K562 (cell line): Measurements from ENCODE around the gene MRPL27. TPM values are rescaled to one million over a fixed set of nuclear protein-coding genes. Genes with fewer than 3 reads are reported as not detected.

Source experiments
- ATAC-seq: fragments of 200-7000 bp; cut with Tn5 transposase; 3 replicates; pipeline ENCODE4 v1.9.1; 2020; ENCODE audit warnings: moderate library complexity
- BruUV-seq: library from RNA; stranded (reverse); fragments of 400-500 nt; replicated peaks from 2 replicates; lab custom pipeline; 2021; lab: Mats Ljungman, UMichigan
- CTCF ChIA-PET: fragments of 300-600 bp; formaldehyde crosslinking; extraction: SDS; loops from one replicate; lab custom pipeline; 2021; ENCODE audit warnings: low intra/inter-chr PET ratio; lab: Yijun Ruan, JAX
- POLR2A ChIA-PET: fragments of 300-600, 350-650 bp; sonication (Branson Sonifier 250); formaldehyde crosslinking; extraction: SDS; loops from one replicate; lab custom pipeline; 2021; ENCODE audit warnings: antibody characterized with exemption, inconsistent platforms; lab: Yijun Ruan, JAX
- DNase-seq, 4 experiments: peaks; one replicate each; pipeline versions ENCODE4 v3.0.0 to v3.0.0-alpha.2; 2011 to 2018; ENCODE audit warnings: low spot score in 3 of 4, mixed read lengths in 3 of 4; ENCODE audit errors: extremely low read depth in 1 of 4
- FAIRE-seq: peaks from 2 replicates; lab custom pipeline; 2011; peaks lifted over from hg19 to GRCh38; lab: Jason Lieb, UNC
- H2AFZ ChIP-seq: 2 replicates; pipeline ENCODE4 v1.6.0; 2011; ENCODE audit warnings: low read depth, low read length, control low read depth, inconsistent platforms
- H3K27ac ChIP-seq: fragments of 200-600 bp; 3 replicates; pipeline ENCODE4 v1.8.0; 2011; ENCODE audit warnings: low read depth, mild to moderate bottlenecking, control low read depth, inconsistent platforms, low read length, moderate library complexity, mixed read lengths; ENCODE audit errors: extremely low read depth
- H3K27me3 ChIP-seq, 2 experiments: fragments of 300-600 bp in 1 of 2; 2 replicates in 1 of 2; 3 replicates in 1 of 2; pipeline versions ENCODE4 v1.6.0 to v1.8.0; 2011; ENCODE audit warnings: inconsistent platforms in 2 of 2, low read length in 2 of 2, mild to moderate bottlenecking in 1 of 2, mixed read lengths in 1 of 2, moderate library complexity in 1 of 2; ENCODE audit not compliant: control insufficient read depth in 2 of 2, insufficient read depth in 2 of 2
- H3K36me3 ChIP-seq: fragments of 300-600 bp; 3 replicates; pipeline ENCODE4 v1.8.0; 2011; ENCODE audit warnings: mild to moderate bottlenecking, low read length, inconsistent platforms; ENCODE audit not compliant: control insufficient read depth, insufficient read depth
- H3K4me1 ChIP-seq, 2 experiments: fragments of 200-600 bp in 1 of 2; replicated peaks in 1 of 2; 2 replicates in 1 of 2; 3 replicates in 1 of 2; pipeline versions ENCODE4 v1.5.1 to v1.8.0; 2011; ENCODE audit warnings: inconsistent platforms in 2 of 2, low read length in 2 of 2, mild to moderate bottlenecking in 1 of 2, mixed read lengths in 1 of 2, moderate library complexity in 1 of 2; ENCODE audit not compliant: control insufficient read depth in 2 of 2, insufficient read depth in 2 of 2
- H3K4me2 ChIP-seq: 2 replicates; pipeline ENCODE4 v1.6.1; 2011; ENCODE audit warnings: low read length, control low read depth, inconsistent platforms, mixed read lengths; ENCODE audit not compliant: insufficient read depth
- H3K4me3 ChIP-seq: fragments of 200-600 bp; sonication (generic), shearing (Covaris generic); 2 replicates; pipeline ENCODE4 v1.5.1; 2016; ENCODE audit warnings: control low read depth, inconsistent platforms
- H3K79me2 ChIP-seq: fragments of 200-600 bp; 3 replicates; pipeline ENCODE4 v1.8.0; 2011; ENCODE audit warnings: low read length, inconsistent platforms; ENCODE audit not compliant: control insufficient read depth, insufficient read depth
- H3K9ac ChIP-seq, 2 experiments: 2 replicates each; pipeline versions ENCODE4 v1.6.0 to v1.6.1; 2011; ENCODE audit warnings: low read depth in 2 of 2, low read length in 2 of 2, control low read depth in 1 of 2, inconsistent platforms in 1 of 2, mild to moderate bottlenecking in 1 of 2, mixed read lengths in 1 of 2; ENCODE audit not compliant: insufficient read depth in 1 of 2
- H3K9me1 ChIP-seq: one replicate; pipeline ENCODE4 v1.6.0; 2011; ENCODE audit warnings: inconsistent platforms, mild to moderate bottlenecking, low read length, moderate library complexity; ENCODE audit not compliant: control insufficient read depth, insufficient read depth
- H3K9me3 ChIP-seq: replicated peaks from 2 replicates; pipeline ENCODE4 v1.5.1; 2011; ENCODE audit warnings: low read depth, low read length, inconsistent platforms; ENCODE audit not compliant: control insufficient read depth, insufficient read depth
- H4K20me1 ChIP-seq: replicated peaks from 2 replicates; pipeline ENCODE4 v1.6.1; 2011; ENCODE audit warnings: low read length, inconsistent platforms, mixed read lengths; ENCODE audit not compliant: control insufficient read depth, insufficient read depth
- HNRNPH1 ChIP-seq: fragments of 200-400 bp; formaldehyde crosslinking; optimal IDR thresholded peaks from 2 replicates; pipeline ENCODE3; 2017; ENCODE audit warnings: low read depth, mild to moderate bottlenecking, low read length, moderate library complexity
- MTA1 ChIP-seq: fragments of 450-650 bp; IDR thresholded peaks from 2 replicates; pipeline ENCODE4 v1.6.1; 2017; ENCODE audit warnings: borderline replicate concordance
- NFE2 ChIP-seq: IDR thresholded peaks from 2 replicates; pipeline ENCODE4 v1.6.1; 2014; ENCODE audit warnings: antibody characterized with exemption, low read depth
- PHF8 ChIP-seq: fragments of 200-600 bp; sonication (generic); IDR thresholded peaks from 2 replicates; pipeline ENCODE4 v1.6.1; 2012; ENCODE audit warnings: mixed run types, mild to moderate bottlenecking, inconsistent platforms, low read length, moderate library complexity, borderline replicate concordance
- POLR2G ChIP-seq: fragments of 200-400 bp; formaldehyde crosslinking; IDR thresholded peaks from 2 replicates; pipeline ENCODE4 v1.6.1; 2017; ENCODE audit warnings: low read depth, mild to moderate bottlenecking, antibody characterized with exemption, low read length, moderate library complexity
- POLR3G ChIP-seq: IDR thresholded peaks from 2 replicates; pipeline ENCODE4 v1.6.1; 2011; ENCODE audit not compliant: insufficient read length, insufficient replicate concordance; ENCODE audit errors: extremely low read depth
- RBBP5 ChIP-seq: fragments of 200-600 bp; sonication (generic); IDR thresholded peaks from 2 replicates; pipeline ENCODE4 v1.6.1; 2012; ENCODE audit warnings: borderline replicate concordance, mild to moderate bottlenecking, low read length, control low read depth, inconsistent platforms; ENCODE audit not compliant: insufficient read depth, poor library complexity, severe bottlenecking
- RBFOX2 ChIP-seq: fragments of 200-400 bp; formaldehyde crosslinking; IDR thresholded peaks from 2 replicates; pipeline ENCODE4 v1.6.1; 2017; ENCODE audit warnings: low read depth, mild to moderate bottlenecking, low read length, moderate library complexity
- TFAM ChIP-seq: fragments of 250-450 bp; sonication (Bioruptor Pico); conservative IDR thresholded peaks from 2 replicates; pipeline ENCODE4 v1.5.0; 2021; ENCODE audit warnings: mild to moderate bottlenecking, moderate library complexity
- WGBS: fragments of 100-300 bp; shearing (Covaris generic); methylation state at CpG from one replicate; pipeline ENCODE4 v1.1.6; 2016; ENCODE audit warnings: low coverage, mixed read lengths; ENCODE audit not compliant: insufficient coverage; ENCODE audit errors: missing lambda C conversion rate; 5-methylcytosine and 5-hydroxymethylcytosine counted together
- in situ Hi-C: fragments of 300-500 bp; cut with MboI; formaldehyde crosslinking; loops from 4 replicates; pipeline ENCODE4 v1.15.0; 2018; ENCODE audit warnings: inconsistent platforms, mixed read lengths
- intact Hi-C: fragments of 100-400 bp; cut with micrococcal nuclease; formaldehyde crosslinking; loops from 2 replicates; pipeline ENCODE4 v1.14.2; 2022
- polyA plus RNA-seq, 8 experiments: library from polyadenylated mRNA; depleted of rRNA in 4 of 8; stranded (reverse) in 5 of 8; unstranded in 3 of 8; fragments of >200 nt; fragmentation: Nextera tagmentation in 2 of 8; fragmentation: Illumina TruSeq in 1 of 8; extraction: Ambion mirVana in 2 of 8; extraction: Trizol in 1 of 8; gene quantifications; 2 replicates each; pipeline versions ENCODE4 v1.2.1 to v1.2.3, GENCODE V29; 2011 to 2014; ENCODE audit warnings: inconsistent platforms in 1 of 8, missing spikeins in 1 of 8
- total RNA-seq, 7 experiments: library from RNA; depleted of rRNA in 6 of 7; stranded (reverse); fragments of >200 nt in 6 of 7; fragmentation: Illumina TruSeq in 2 of 7; extraction: Trizol in 2 of 7; gene quantifications; 2 replicates each; pipeline versions ENCODE4 v1.2.1 to v1.2.3, GENCODE V29; 2011 to 2021; ENCODE audit warnings: low replicate concordance in 1 of 7

Gene MRPL27
- total and polyA plus RNA-seq, 9 of the 15 experiments (the other 6 are each of a cell fraction or from before 2014, with no cell fraction given) = 96.3 to 401 (median 142) TPM

DNA sequence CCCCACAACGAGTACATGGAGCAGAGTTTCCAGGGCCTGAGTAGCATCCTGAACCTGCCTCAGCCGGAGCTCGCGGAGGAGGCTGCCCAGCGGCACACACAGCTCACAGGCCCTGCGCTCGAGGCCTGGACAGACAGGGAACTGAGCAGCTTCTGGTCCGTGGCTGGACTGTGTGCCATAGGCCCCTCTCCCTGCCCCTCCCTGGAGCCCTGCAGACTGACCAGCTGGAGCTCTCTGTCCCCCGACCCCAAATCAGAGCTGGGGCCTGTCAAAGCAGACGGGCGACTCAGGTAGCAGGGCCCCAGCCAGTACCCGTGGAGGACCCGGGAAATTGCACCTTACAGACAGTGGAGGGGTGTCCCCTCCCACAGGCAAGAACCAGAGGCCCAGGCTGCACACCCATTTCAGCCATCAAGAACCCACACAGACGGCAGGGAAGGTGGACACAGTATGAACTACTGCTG lies 13.0 kb downstream of the MRPL27 start:
- intact Hi-C loops = no loop called here
- TF ChIP-seq MTA1 = no peak
- TF ChIP-seq HNRNPH1 = no peak
- peak; percentile 32; the same call in 1 of the 2 replicates for TF ChIP-seq RBFOX2
- TF ChIP-seq TFAM (CRISPR knock-in tag) = no peak
- TF ChIP-seq NFE2 = no peak
- no peak for TF ChIP-seq POLR3G
- TF ChIP-seq RBBP5 = no peak
- peak; percentile 63 for TF ChIP-seq POLR2G
- no peak for TF ChIP-seq PHF8
- H2AFZ ChIP-seq = no peak overlapping the region
- H3K4me3 ChIP-seq = no peak overlapping the region
- H4K20me1 ChIP-seq = peaks cover 10% of the 10 kb centered on the region
- H3K27me3 ChIP-seq = no peaks in the 10 kb centered on the region
- no peaks in the 10 kb centered on the region; the same call in 2 of the 3 replicates for H3K79me2 ChIP-seq
- ChIA-PET POLR2A (interaction anchor here (0.8 to 1.0 kb wide), 3 partner anchors 8 to 20 kb away, joined by 3 to 7 read pairs (median 3); no protein-coding TSS in a partner anchor), CTCF (no interaction called here)
- DNase-seq (no peak), FAIRE-seq (no peak), ATAC-seq (no peak)
- no peak overlapping the region for H3K9ac ChIP-seq
- no peak overlapping the region for H3K4me2 ChIP-seq
- peaks cover 17 to 43% of the 10 kb centered on the region in 2 experiments for H3K4me1 ChIP-seq
- no peak overlapping the region for H3K27ac ChIP-seq
- no peaks in the 10 kb centered on the region for H3K9me3 ChIP-seq
- peaks cover 58% of the 10 kb centered on the region; the same call in 2 of the 3 replicates for H3K36me3 ChIP-seq
- H3K9me1 ChIP-seq = no peaks in the 10 kb centered on the region
- no TSS peak for BruUV-seq
- 88% methylated on average over 14 of the region's 14 CpGs for WGBS
- in situ Hi-C loops = no loop called here
